Neural cell (in vitro differentiated cells): ENCODE measurements around the gene ELK4. TPM values are rescaled to one million over a fixed set of nuclear protein-coding genes. Genes with fewer than 3 reads are reported as not detected.

Source experiments
- H2AFZ ChIP-seq: fragments of 200-600, 300-800 bp; sonication (generic), shearing (Covaris generic); 2 replicates; pipeline ENCODE4 v1.6.0; 2014; ENCODE audit warnings: low read depth, mild to moderate bottlenecking, antibody characterized with exemption, low read length, moderate library complexity
- H3F3A ChIP-seq: fragments of 200-600 bp; shearing (Covaris generic); 2 replicates; pipeline ENCODE4 v1.6.1; 2016; ENCODE audit warnings: mild to moderate bottlenecking, moderate library complexity, mixed read lengths, antibody characterized with exemption, low read length; ENCODE audit not compliant: insufficient read depth, poor library complexity, severe bottlenecking
- H3K27ac ChIP-seq: fragments of 200-600, 300-800 bp; sonication (generic), shearing (Covaris generic); 2 replicates; pipeline ENCODE4 v1.5.1; 2014; ENCODE audit warnings: mild to moderate bottlenecking, low read length, moderate library complexity
- H3K27me3 ChIP-seq: fragments of 300-800, 200-600 bp; sonication (generic), shearing (Covaris generic); 2 replicates; pipeline ENCODE4 v1.6.0; 2014; ENCODE audit warnings: mild to moderate bottlenecking, low read depth, low read length, moderate library complexity; ENCODE audit not compliant: insufficient read depth
- H3K36me3 ChIP-seq: fragments of 300-800, 200-600 bp; sonication (generic), shearing (Covaris generic); 2 replicates; pipeline ENCODE4 v1.5.1; 2014; ENCODE audit warnings: mild to moderate bottlenecking, antibody characterized with exemption, low read length, moderate library complexity; ENCODE audit not compliant: insufficient read depth
- H3K4me2 ChIP-seq: fragments of 300-800, 200-600 bp; sonication (generic), shearing (Covaris generic); 2 replicates; pipeline ENCODE4 v1.6.0; 2014; ENCODE audit warnings: mild to moderate bottlenecking, low read length
- H3K4me3 ChIP-seq: fragments of 300-800, 200-600 bp; sonication (generic), shearing (Covaris generic); 2 replicates; pipeline ENCODE4 v1.5.1; 2014; ENCODE audit warnings: mild to moderate bottlenecking, low read length, moderate library complexity
- H3K79me2 ChIP-seq: fragments of 200-600 bp; shearing (Covaris generic); replicated peaks from 2 replicates; pipeline ENCODE4 v1.6.0; 2014; ENCODE audit warnings: mild to moderate bottlenecking, low read length, moderate library complexity; ENCODE audit not compliant: insufficient read depth
- H3K9ac ChIP-seq: fragments of 300-800, 200-600 bp; sonication (generic), shearing (Covaris generic); 2 replicates; pipeline ENCODE4 v1.6.1; 2016; ENCODE audit warnings: mild to moderate bottlenecking, low read length, mixed read lengths
- H3K9me2 ChIP-seq: fragments of 200-600 bp; shearing (Covaris generic); 2 replicates; pipeline ENCODE4 v1.6.1; 2016; ENCODE audit warnings: mild to moderate bottlenecking, low read length, mixed read lengths; ENCODE audit not compliant: insufficient read depth
- H3K9me3 ChIP-seq: fragments of 200-600, 300-800 bp; sonication (generic), shearing (Covaris generic); 2 replicates; pipeline ENCODE4 v1.6.1; 2016; ENCODE audit warnings: mild to moderate bottlenecking, mixed run types, low read length, moderate library complexity, mixed read lengths
- H4K20me1 ChIP-seq: fragments of 200-600 bp; shearing (Covaris generic); 2 replicates; pipeline ENCODE4 v1.6.1; 2016; ENCODE audit warnings: mild to moderate bottlenecking, mixed run types; ENCODE audit not compliant: insufficient read depth
- CTCF ChIP-seq: fragments of 450-650 bp; IDR thresholded peaks from 2 replicates; pipeline ENCODE4 v1.5.1; 2014; ENCODE audit warnings: antibody characterized with exemption, mild to moderate bottlenecking, moderate library complexity; ENCODE audit not compliant: poor library complexity, severe bottlenecking
- EZH2 ChIP-seq: fragments of 200-600, 300-800 bp; shearing (Covaris generic), sonication (generic); IDR thresholded peaks from 2 replicates; pipeline ENCODE4 v1.6.1; 2014; ENCODE audit warnings: antibody characterized with exemption, low read length, borderline replicate concordance, mild to moderate bottlenecking; ENCODE audit not compliant: insufficient read depth, poor library complexity, severe bottlenecking
- MXI1 ChIP-seq: fragments of 450-650 bp; conservative IDR thresholded peaks from 2 replicates; pipeline ENCODE4 v1.6.1; 2014; ENCODE audit warnings: antibody characterized with exemption, mild to moderate bottlenecking; ENCODE audit not compliant: poor library complexity, severe bottlenecking
- POLR2AphosphoS5 ChIP-seq: IDR thresholded peaks from 2 replicates; pipeline ENCODE4 v1.6.1; 2012
- RAD21 ChIP-seq: fragments of 450-650 bp; conservative IDR thresholded peaks from 2 replicates; pipeline ENCODE4 v1.6.1; 2014; ENCODE audit warnings: antibody characterized with exemption, mild to moderate bottlenecking, moderate library complexity
- SMC3 ChIP-seq: fragments of 450-650 bp; conservative IDR thresholded peaks from 2 replicates; pipeline ENCODE4 v1.6.1; 2014; ENCODE audit warnings: antibody characterized with exemption, mild to moderate bottlenecking, moderate library complexity; ENCODE audit not compliant: poor library complexity
- TAF1 ChIP-seq: IDR thresholded peaks from 2 replicates; pipeline ENCODE4 v1.6.1; 2012; ENCODE audit warnings: low read depth
- polyA plus RNA-seq: library from polyadenylated mRNA; depleted of rRNA; stranded (reverse); fragments of >200 nt; gene quantifications from 2 replicates; pipeline ENCODE4 v1.2.3, GENCODE V29; 2014
- small RNA-seq, 3 experiments: library from RNA; depleted of rRNA; stranded (forward); fragments of <200 nt; gene quantifications; one replicate each; pipeline ENCODE3, GENCODE V24; 2012

The ELK4 gene
- polyA plus RNA-seq, 1 donor from 2014 or later = 10.0 TPM

DNA sequence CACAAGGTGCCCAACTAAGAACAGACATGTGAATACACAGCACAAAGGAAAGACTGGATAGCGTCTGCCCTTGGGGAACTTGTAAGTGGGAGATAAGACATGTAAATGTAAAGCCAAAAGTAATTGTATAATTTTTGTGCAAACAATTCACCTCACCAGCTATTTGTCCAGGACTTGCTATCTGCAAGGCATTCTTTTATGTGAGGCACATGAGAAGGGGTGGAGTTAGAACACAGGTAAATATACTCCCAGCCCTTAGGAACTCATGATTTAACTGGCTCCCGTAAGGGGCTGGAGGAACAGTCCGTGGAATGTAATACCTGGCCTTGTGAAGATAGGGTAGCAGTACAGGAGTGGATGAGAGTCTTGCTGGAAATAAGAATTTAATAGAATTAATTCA, 66.0 kb downstream of the ELK4 start:
- Histone ChIP-seq H2AFZ (no peak overlapping the region), H3K4me3 (no peak overlapping the region), H3F3A (no peaks in the 10 kb centered on the region), H3K9me2 (no peaks in the 10 kb centered on the region), H3K4me2 (no peak overlapping the region), H3K27me3 (peaks cover 54% of the 10 kb centered on the region), H3K36me3 (no peaks in the 10 kb centered on the region), H3K27ac (no peak overlapping the region), H3K9ac (no peak overlapping the region), H3K9me3 (peaks cover 11% of the 10 kb centered on the region), H3K79me2 (no peaks in the 10 kb centered on the region), H4K20me1 (no peaks in the 10 kb centered on the region)
- no peak for TF ChIP-seq RAD21
- no peak for TF ChIP-seq POLR2AphosphoS5
- no peak for TF ChIP-seq MXI1
- no peak for TF ChIP-seq SMC3
- no peak for TF ChIP-seq TAF1

DNA sequence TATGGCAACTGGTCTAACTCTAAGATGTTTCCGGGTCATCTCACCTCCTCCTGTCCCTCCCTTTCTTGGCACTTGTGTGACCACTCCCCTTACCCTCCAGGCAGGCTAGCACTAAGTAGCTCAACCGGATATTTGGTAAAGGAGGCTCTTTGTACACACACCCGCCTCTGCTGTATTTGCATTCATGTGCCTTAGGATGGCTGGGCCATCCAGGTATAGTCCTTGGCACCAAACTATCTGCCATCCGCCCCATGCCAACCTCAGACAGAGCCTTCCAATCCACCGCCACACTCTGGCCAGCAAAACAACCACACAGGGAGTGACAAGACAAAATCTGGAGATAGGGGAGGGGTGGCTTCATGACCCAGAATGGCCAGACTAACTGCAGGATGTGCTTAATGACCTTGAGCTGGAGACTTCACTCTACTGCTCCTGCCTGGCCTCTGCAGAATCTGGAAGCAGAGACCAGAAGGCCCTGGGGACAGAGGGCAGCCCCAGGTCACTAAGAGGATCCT, 67.8 kb downstream of the ELK4 start:
- Histone ChIP-seq H3K9me2 (no peaks in the 10 kb centered on the region), H2AFZ (no peak overlapping the region), H3K27me3 (peaks cover 36% of the 10 kb centered on the region), H3K4me2 (no peak overlapping the region), H3K9me3 (peaks cover 11% of the 10 kb centered on the region), H3K27ac (no peak overlapping the region), H3K79me2 (no peaks in the 10 kb centered on the region), H3K9ac (no peak overlapping the region), H3K36me3 (no peaks in the 10 kb centered on the region), H4K20me1 (no peaks in the 10 kb centered on the region), H3F3A (no peaks in the 10 kb centered on the region), H3K4me3 (no peak overlapping the region)
- TF ChIP-seq TAF1 = no peak
- TF ChIP-seq EZH2 = no peak
- TF ChIP-seq POLR2AphosphoS5 = no peak
- TF ChIP-seq CTCF = no peak
- TF ChIP-seq MXI1 = no peak

- no peaks in the 10 kb centered on the region for H3K9me2 ChIP-seq
- TF ChIP-seq CTCF (no peak), MXI1 (no peak)
- H3K9me3 ChIP-seq = peaks cover 11% of the 10 kb centered on the region
- no peaks in the 10 kb centered on the region for H3F3A ChIP-seq
- no peaks in the 10 kb centered on the region for H4K20me1 ChIP-seq
- no peak overlapping the region for H3K4me3 ChIP-seq
- peaks cover 14% of the 10 kb centered on the region for H3K27me3 ChIP-seq
- H3K27ac ChIP-seq = no peak overlapping the region
- H3K79me2 ChIP-seq = no peaks in the 10 kb centered on the region
- no peaks in the 10 kb centered on the region for H3K36me3 ChIP-seq
- H3K9ac ChIP-seq = no peak overlapping the region
- no peak overlapping the region for H2AFZ ChIP-seq
- H3K4me2 ChIP-seq = no peak overlapping the region
These were observed 70.2 kb downstream of the ELK4 start for GRCh38 chr1:205561501-205562203.

Small RNAs within 50 kb of the gene (small RNA-seq; reads per million reads assigned to genes)
- 0 to 0.33 (median 0.13) reads per million in 3 experiments for gene RNU2-19P
- gene RNU6-418P = 0 reads per million in 3 experiments

Other genes with a start within 250 kb of the ELK4 start
- 62.8 and 67.6 TPM in 2 replicates for gene LEMD1, start 210.0 kb downstream of the ELK4 start, polyA plus RNA-seq
- gene BLACAT1, start 176.0 kb downstream of the ELK4 start, polyA plus RNA-seq = 5.6 and 6.0 TPM in 2 replicates
- not detected in 2 replicates for gene CDK18, start 127.3 kb downstream of the ELK4 start, polyA plus RNA-seq
- 0.53 and 0.72 TPM in 2 replicates for gene SLC45A3, start 48.5 kb upstream of the ELK4 start, polyA plus RNA-seq
- 116 and 134 TPM in 2 replicates for gene NUCKS1, start 118.2 kb upstream of the ELK4 start, polyA plus RNA-seq
- gene RAB29, start 143.5 kb upstream of the ELK4 start, polyA plus RNA-seq = 0.18 and 0.40 TPM in 2 replicates
- 3.4 and 4.2 TPM in 2 replicates for gene SLC41A1, start 181.2 kb upstream of the ELK4 start, polyA plus RNA-seq
- gene PM20D1, start 218.1 kb upstream of the ELK4 start, polyA plus RNA-seq = not detected in 2 replicates